ENCODE measurements around the gene LZTR1.
"Not testable (repeated sequence)": the region's sequence is repeated elsewhere in the genome, so short reads cannot be mapped to it uniquely, and the experiment has no call there.

LZTR1 gene

DNA sequence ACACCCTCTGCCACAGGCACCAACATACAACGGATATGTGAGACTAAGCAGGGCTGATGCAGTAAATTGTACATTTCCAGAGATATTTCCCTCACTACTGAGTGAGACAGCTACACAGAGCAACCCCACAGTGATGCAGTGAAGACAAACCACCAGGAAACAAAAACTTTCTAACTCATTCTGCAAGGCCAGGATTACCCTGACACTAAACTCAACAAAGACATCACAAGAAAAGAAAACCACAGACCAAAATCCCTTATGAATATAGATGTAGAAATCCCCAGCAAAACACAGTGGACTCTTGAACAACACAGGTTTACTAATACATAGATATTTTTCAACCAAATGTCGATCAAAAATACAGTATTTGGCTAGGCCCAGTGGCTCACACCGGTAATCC is 51.8 kb downstream of the LZTR1 start:
- DNase-seq (ENCODE audit: low spot score) = no peak

DNA sequence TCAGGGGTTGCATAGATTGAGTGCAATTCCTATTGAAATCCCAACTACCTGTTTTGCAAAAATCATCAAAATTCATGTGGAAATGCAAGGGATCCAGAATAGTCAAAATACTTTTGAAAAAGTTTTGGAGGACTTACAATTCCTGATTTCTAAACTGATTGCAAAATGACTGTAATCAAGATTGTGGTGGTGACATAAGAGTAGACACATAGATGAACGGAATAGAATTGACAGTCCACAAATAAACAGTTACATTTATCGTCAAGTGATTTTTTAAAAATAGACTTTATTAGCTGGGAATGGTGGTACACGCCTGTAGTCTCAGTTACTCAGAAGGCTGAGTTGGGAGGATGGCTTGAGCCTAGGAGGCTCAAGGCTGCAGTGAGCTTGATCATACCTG is 52.9 kb downstream of the LZTR1 start:
- no peak for DNase-seq (ENCODE audit: low spot score)

DNA sequence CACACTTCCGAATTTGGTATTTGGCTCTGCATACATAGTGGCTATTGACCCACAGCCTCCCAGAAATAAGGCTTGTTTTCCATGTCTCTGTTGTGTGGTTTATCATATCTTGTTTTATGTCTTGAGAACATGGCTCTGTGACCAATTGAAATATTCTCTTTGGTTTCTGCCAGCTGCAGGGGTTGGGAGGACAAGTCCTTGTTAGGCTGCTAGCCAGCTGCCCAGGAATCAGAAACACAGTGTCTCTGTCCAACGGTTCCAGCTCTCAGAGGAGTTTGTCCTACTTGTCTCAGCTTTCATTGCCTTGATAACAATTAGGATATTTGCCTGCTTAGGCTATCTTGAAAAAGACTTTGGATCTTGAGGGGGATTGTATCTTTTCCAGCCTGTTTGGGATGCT is 56.3 kb downstream of the LZTR1 start:
- DNase-seq (ENCODE audit: low spot score) = no peak

DNA sequence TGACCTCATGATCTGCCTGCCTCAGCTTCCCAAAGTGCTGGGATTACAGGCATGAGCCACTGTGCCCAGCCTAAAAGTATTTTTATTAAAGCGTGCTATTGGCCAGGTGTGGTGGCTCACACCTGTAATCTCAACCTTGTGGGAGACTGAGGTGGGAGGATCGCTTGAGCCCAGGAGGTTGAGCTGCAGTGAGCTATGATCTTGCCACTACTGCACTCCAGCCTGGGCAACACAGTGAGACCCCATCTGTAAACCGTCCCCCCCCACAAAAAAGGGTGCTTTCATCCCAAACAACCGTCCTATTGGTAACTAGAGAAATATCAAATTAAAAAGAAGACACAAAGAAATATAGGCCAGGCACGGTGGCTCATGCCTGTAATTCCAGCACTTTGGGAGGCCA is 57.1 kb downstream of the LZTR1 start:
- not testable (repeated sequence) for DNase-seq (ENCODE audit: low spot score)

DNA sequence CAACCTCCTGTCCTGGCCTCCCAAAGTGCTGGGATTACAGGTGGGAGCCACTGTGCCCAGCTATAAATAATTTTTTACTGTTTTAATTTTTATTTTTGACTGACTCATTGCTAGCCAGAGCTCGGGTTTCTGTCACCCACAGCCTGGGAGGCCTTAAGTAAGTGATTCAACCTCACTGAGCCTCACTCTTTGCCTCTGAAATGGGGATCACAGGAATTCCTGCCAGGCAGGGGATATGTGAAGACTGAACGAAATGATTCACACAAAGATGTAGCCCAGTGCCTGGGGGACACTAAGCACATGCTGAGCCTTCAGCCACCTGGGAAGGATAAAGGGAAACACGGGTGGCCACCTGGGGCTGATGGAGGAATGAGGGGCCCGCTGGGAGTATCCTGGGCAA is 59.8 kb downstream of the LZTR1 start:
- peak; percentile 64 for DNase-seq (ENCODE audit: low spot score)

DNA sequence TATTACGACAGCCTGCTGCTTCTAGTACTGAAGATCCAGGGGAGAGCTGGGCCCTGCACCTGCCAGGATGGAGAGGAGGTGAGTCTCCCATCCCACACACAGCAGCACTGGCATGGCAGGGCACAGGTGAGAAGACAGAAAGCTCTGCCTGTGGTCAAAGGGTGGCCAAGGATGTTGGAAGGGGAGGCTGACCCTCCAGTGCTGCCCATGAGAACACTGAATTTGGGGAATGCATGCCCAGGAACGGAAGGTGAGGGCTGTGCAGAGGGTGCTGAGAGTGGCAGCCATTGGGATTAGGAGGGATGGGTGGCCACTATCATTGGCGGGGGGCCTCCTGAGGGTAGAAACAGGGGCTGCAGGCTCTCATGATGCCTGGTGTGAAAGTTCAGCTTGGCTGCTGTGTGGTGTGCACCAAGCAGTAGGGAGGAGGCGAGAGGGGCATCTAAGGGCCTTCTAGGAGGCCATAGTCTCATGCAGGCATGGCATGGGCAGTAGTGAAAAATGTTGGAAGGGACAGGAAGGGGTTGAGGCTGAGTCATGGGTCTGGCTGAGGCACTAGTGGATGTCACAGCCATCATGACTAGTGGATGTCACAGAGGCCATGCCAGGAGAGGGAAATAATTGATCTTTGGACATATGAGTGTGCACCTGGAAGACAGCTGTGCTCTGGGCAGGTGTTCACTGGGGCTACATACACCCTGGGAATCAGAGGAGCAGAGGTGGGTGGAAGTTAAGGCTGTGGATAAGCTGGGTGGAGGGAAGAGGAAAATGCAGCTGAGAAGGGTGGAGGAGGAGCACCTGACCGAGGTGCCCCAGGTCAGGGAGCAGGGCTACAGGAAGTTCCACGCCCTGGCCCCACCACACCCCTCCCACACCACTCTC is 61.1 kb downstream of the LZTR1 start:
- peak; percentile 57 for DNase-seq (ENCODE audit: low spot score)

DNA sequence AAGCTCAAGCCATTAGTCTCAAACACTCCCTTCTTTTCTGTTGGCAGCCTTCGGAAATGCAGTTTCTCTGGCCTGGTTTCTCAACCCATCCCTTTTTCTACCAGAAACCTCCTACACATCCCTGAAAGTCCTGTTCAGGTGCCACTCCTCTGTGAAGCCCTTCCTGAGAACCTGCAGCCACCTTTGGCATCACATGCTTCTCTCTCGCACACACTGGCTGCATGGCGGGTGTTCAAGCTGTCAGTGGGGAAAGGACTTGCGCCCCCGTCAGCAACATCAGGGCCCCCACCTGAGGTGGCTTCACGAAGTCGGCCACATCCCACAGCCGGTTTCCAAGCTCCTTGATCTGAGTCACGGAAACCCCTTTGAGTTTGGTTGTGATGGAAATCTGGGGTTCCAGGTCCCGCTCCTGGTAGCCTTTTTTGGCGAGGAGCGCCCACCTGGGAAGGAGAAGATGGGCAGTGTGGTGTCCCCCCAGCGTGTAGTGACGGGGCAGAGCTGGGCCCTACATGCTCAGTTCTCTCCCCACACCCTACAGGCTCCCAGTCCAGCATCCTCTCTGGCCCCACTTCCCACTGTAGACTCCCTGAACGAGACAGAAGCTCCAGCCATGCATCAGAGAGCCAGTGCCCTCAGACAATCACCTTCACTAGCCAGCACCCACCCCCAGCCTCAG is 61.9 kb downstream of the LZTR1 start:
- DNase-seq (ENCODE audit: low spot score) = no peak

DNA sequence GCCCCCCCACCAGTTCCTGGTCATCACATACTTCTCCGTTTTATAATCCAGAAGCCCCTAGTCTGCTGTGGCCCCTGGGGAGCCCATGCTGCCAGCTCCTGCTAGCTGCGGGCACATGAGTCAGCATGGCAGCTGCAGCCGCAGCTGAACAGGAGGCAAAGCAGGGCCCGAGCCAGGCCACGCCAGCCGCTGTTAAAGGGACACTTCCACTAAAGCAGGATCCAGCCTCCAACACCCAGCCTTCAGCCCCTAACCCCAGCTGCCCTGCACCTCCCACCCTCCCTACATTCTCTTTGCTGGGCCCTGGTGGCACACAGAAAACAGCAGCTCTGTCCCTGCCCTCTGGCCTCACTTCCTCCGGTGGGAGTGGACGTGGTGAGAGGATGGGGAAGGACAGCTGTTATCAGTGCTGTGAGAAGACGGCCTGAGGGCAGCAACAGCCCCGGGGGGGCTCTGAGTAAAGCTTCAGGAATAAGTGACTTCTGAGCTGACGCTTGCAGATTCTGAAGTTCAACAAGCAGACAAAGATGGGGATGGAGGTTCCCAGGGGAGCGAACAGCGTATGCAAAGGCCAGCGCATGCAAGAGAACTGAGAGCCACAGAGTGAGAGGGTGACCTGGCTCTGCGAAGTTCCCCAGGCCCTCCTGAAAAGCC is 63.0 kb downstream of the LZTR1 start:
- peak; percentile 13 for DNase-seq (ENCODE audit: low spot score)

DNA sequence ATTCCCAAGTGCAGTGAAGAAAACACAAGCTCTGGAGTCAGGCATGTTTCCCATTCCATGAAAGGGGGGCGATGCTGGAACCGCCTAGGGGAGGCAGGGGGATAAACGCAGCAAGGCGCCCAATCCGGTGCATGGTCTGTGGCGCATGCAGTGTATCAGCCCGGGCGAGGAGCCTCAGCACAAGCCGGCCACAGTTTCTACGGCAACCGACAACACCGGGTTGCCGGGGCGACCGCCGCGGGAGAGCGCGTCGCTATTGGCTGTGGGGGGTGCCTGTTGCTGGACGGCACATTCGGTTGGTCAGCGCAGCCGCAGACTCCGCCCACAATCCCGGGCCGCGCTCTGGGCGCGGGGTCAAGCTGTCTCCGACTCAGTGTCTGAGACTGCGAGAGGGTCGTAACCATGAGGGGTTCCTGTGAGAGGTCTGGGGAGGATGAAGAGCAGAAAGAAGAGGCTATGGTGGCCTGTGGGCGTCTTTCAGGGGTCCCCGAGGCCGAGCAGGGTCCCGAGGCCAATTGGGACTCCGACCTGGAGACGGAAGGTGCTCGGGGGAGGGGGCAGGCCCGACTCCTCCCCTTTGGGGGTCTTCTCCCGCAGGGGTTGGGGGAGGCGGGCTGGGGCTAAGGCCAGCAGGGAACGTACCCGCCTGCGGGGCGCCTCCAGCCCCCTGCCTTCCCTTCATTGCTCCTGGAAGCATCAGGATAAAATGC is 63.6 kb downstream of the LZTR1 start, which contains the start of gene LRRC74B:
LRRC74B (plus strand) TSS at position 362 of the 710 bp plus-strand sequence; CDS start at position 403, 41 bp downstream.
- DNase-seq (ENCODE audit: low spot score) = peak; percentile 89

DNA sequence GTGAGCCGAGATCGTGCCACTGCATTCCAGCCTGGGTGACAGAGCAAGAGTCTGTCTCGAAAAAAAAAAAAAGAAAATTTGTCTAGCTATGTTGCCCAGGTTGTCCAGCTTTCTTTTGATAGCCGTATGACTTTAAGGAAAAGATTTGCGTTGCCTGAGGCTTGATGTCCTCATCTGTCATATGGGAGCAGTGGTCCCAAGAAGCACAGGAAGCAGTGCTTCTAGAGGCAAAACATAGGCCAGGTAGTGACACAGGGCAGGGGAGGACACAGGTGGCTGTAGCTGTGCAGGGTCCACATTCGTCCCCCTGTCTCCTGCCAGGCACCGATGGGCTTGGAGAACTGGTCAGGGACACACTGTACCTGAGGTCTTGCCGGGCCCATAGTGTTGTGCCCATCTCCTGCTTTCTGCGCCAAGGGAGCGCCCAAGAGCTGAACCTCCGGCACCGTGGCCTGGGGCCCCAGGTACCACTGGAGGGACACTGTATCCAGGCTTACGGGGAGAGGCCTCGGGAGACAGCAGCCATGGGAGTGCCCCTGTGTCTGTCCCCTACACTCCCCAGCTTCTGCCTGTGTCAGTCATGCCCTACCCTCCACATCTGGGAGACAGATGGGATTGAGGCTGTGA is 65.1 kb downstream of the LZTR1 start:
- no peak for DNase-seq (ENCODE audit: low spot score)

DNA sequence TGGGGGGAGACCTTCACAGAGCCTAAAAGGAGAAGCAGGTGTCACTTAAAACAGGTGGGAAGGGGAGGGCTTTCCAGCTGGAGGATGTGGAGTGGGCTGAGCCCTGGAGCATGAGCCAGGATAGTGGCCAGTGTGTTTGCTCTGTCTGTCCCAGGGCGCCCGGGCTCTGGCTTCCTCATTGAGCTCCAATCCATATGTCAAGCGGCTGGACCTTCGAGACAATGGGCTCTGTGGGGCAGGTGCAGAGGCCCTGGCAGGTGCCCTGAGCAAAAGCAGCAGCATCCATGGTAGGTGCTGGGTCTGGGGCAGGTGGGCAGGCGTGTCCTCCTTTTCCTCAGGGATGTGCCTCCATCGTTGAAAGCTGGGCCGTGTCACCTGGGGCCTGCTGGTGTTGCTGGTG is 65.6 kb downstream of the LZTR1 start:
- DNase-seq (ENCODE audit: low spot score) = no peak

DNA sequence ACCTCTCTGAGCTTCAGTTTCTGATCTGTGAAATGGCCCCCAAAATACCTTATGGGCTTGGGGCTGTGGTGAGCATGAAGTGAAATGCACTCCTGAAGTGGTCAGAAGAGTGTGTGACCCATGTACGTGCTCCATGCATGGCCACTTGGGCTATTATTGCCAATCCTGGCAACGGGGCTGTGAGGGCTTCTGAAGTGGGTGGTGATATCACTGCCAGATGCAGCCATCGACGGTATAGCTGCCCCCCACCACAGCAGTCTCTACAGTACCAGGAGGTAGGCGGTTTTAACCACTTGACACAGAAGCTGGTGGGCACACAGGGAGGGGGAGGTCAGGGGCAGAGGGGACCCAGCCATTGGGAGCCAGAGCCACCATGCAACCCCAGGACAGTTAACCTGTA is 66.4 kb downstream of the LZTR1 start:
- DNase-seq (ENCODE audit: low spot score) = not testable (repeated sequence)

All from kidney tubule cell (primary cell).